Trophoblast cell (in vitro differentiated cells and primary cell): ENCODE data around the gene GABRG3.

Experiments
- DNase-seq, 2 donors: peaks; one replicate each; pipeline ENCODE4 v3.0.0-alpha.2; 2016
- H2AFZ ChIP-seq: 2 replicates; pipeline ENCODE4 v1.6.1; 2013; ENCODE audit warnings: low read length, moderate library complexity, mild to moderate bottlenecking; ENCODE audit not compliant: insufficient read depth, poor library complexity
- H2AK5ac ChIP-seq: 2 replicates; pipeline ENCODE4 v1.6.1; 2013; ENCODE audit warnings: mild to moderate bottlenecking, low read length
- H2BK120ac ChIP-seq: 2 replicates; pipeline ENCODE4 v1.6.1; 2013; ENCODE audit warnings: low read length, mild to moderate bottlenecking, moderate library complexity; ENCODE audit not compliant: insufficient read depth, poor library complexity
- H2BK12ac ChIP-seq: 2 replicates; pipeline ENCODE4 v1.6.1; 2013; ENCODE audit warnings: mild to moderate bottlenecking, low read length, moderate library complexity
- H2BK5ac ChIP-seq: 2 replicates; pipeline ENCODE4 v1.6.1; 2013; ENCODE audit warnings: low read length, low read depth, moderate library complexity, mild to moderate bottlenecking; ENCODE audit not compliant: poor library complexity
- H3K14ac ChIP-seq: 2 replicates; pipeline ENCODE4 v1.6.1; 2013; ENCODE audit warnings: mild to moderate bottlenecking, low read length
- H3K18ac ChIP-seq: 2 replicates; pipeline ENCODE4 v1.6.1; 2013; ENCODE audit warnings: mild to moderate bottlenecking, low read length
- H3K23ac ChIP-seq: 2 replicates; pipeline ENCODE4 v1.6.1; 2013; ENCODE audit warnings: low read length
- H3K27ac ChIP-seq: 2 replicates; pipeline ENCODE4 v1.5.1; 2013; ENCODE audit warnings: low read depth, mild to moderate bottlenecking, inconsistent platforms, low read length, moderate library complexity
- H3K27me3 ChIP-seq: 2 replicates; pipeline ENCODE4 v1.6.1; 2013; ENCODE audit warnings: inconsistent platforms, mild to moderate bottlenecking, low read length, moderate library complexity; ENCODE audit not compliant: insufficient read depth
- H3K36me3 ChIP-seq, 2 experiments: 1 replicate in 1 of 2; 2 replicates in 1 of 2; pipeline ENCODE4 v1.6.1; 2013; ENCODE audit warnings: low read length in 2 of 2, mild to moderate bottlenecking in 2 of 2, moderate library complexity in 1 of 2; ENCODE audit not compliant: insufficient read depth in 2 of 2, control insufficient read depth in 1 of 2
- H3K4ac ChIP-seq: 2 replicates; pipeline ENCODE4 v1.6.1; 2013; ENCODE audit warnings: low read depth, mild to moderate bottlenecking, low read length, moderate library complexity
- H3K4me1 ChIP-seq, 2 experiments: 1 replicate in 1 of 2; 2 replicates in 1 of 2; pipeline ENCODE4 v1.6.1; 2013; ENCODE audit warnings: low read length in 2 of 2, mild to moderate bottlenecking in 2 of 2, moderate library complexity in 1 of 2; ENCODE audit not compliant: insufficient read depth in 2 of 2, control insufficient read depth in 1 of 2
- H3K4me2 ChIP-seq: 2 replicates; pipeline ENCODE4 v1.6.1; 2013; ENCODE audit warnings: inconsistent platforms, mild to moderate bottlenecking, low read length, moderate library complexity
- H3K4me3 ChIP-seq: 2 replicates; pipeline ENCODE4 v1.5.1; 2013; ENCODE audit warnings: mild to moderate bottlenecking, low read depth, low read length, inconsistent platforms
- H3K79me1 ChIP-seq: one replicate; pipeline ENCODE4 v1.6.1; 2013; ENCODE audit warnings: low read length
- H3K79me2 ChIP-seq: 2 replicates; pipeline ENCODE4 v1.6.1; 2013; ENCODE audit warnings: low read length, mild to moderate bottlenecking; ENCODE audit not compliant: control insufficient read depth, insufficient read depth, poor library complexity
- H3K9ac ChIP-seq: 2 replicates; pipeline ENCODE4 v1.6.1; 2013; ENCODE audit warnings: mild to moderate bottlenecking, low read length
- H3K9me3 ChIP-seq: 2 replicates; pipeline ENCODE4 v1.6.1; 2013; ENCODE audit warnings: low read depth, mild to moderate bottlenecking, control low read depth, inconsistent platforms, low read length; ENCODE audit not compliant: insufficient read depth
- H4K12ac ChIP-seq: 2 replicates; pipeline ENCODE4 v1.6.1; 2013; ENCODE audit warnings: low read depth, mild to moderate bottlenecking, low read length, moderate library complexity
- H4K8ac ChIP-seq: 2 replicates; pipeline ENCODE4 v1.6.1; 2013; ENCODE audit warnings: low read depth, mild to moderate bottlenecking, low read length, moderate library complexity
- H4K91ac ChIP-seq: one replicate; pipeline ENCODE4 v1.6.1; 2013; ENCODE audit warnings: low read depth, mild to moderate bottlenecking, low read length, moderate library complexity
- WGBS: extraction: QIAGEN DNeasy Blood & Tissue Kit; methylation state at CpG from one replicate; pipeline ENCODE4 v1.1.7; 2013; ENCODE audit warnings: missing lambda C conversion rate; ENCODE audit not compliant: insufficient read length, insufficient coverage; ENCODE audit errors: extremely low coverage; 5-methylcytosine and 5-hydroxymethylcytosine counted together

Gene GABRG3

GRCh38 chr15:27475395-27475794 is 504.4 kb downstream of the GABRG3 start:
- no peak overlapping the region for H3K18ac ChIP-seq
- H3K27ac ChIP-seq: no peak overlapping the region
- H3K9me3 ChIP-seq: peaks cover 4% of the 10 kb centered on the region
- no peak overlapping the region for H2BK12ac ChIP-seq
- no CpG with 5 or more reads among the region's 4 CpGs for WGBS
- no peaks in the 10 kb centered on the region for H3K4me1 ChIP-seq
- no peaks in the 10 kb centered on the region for H3K36me3 ChIP-seq
- H4K91ac ChIP-seq: no peak overlapping the region
- H4K12ac ChIP-seq: no peak overlapping the region
- H2AFZ ChIP-seq: no peak overlapping the region
- no peak overlapping the region for H2AK5ac ChIP-seq
- H3K14ac ChIP-seq: no peak overlapping the region
- no peaks in the 10 kb centered on the region for H3K27me3 ChIP-seq
- H3K4ac ChIP-seq: no peak overlapping the region
- H3K9ac ChIP-seq: no peak overlapping the region
- no peak overlapping the region for H4K8ac ChIP-seq
- no peak overlapping the region for H2BK120ac ChIP-seq
- no peak overlapping the region for H3K4me3 ChIP-seq
- no peak overlapping the region for H2BK5ac ChIP-seq
- no peak for DNase-seq
- no peak overlapping the region for H3K4me2 ChIP-seq
- no peak overlapping the region for H3K23ac ChIP-seq
- H3K79me1 ChIP-seq: no peaks in the 10 kb centered on the region
- H3K79me2 ChIP-seq: no peaks in the 10 kb centered on the region

- H3K27ac ChIP-seq: no peak overlapping the region
- H3K4ac ChIP-seq: no peak overlapping the region
- H4K12ac ChIP-seq: no peak overlapping the region
- H3K14ac ChIP-seq: no peak overlapping the region
- no peak overlapping the region for H2BK120ac ChIP-seq
- peaks cover 4% of the 10 kb centered on the region for H3K9me3 ChIP-seq
- H3K9ac ChIP-seq: no peak overlapping the region
- no peak overlapping the region for H3K23ac ChIP-seq
- no peak overlapping the region for H2AK5ac ChIP-seq
- H3K79me1 ChIP-seq: no peaks in the 10 kb centered on the region
- no peak overlapping the region for H2AFZ ChIP-seq
- no peaks in the 10 kb centered on the region for H3K27me3 ChIP-seq
- no peak overlapping the region for H4K91ac ChIP-seq
- no peaks in the 10 kb centered on the region for H3K79me2 ChIP-seq
- no peaks in the 10 kb centered on the region for H3K4me1 ChIP-seq
- no peak overlapping the region for H3K4me3 ChIP-seq
- DNase-seq: no peak
- H3K36me3 ChIP-seq: no peaks in the 10 kb centered on the region
- H4K8ac ChIP-seq: no peak overlapping the region
- H3K4me2 ChIP-seq: no peak overlapping the region
- no peak overlapping the region for H2BK12ac ChIP-seq
- H3K18ac ChIP-seq: no peak overlapping the region
- no peak overlapping the region for H2BK5ac ChIP-seq
- no CpG with 5 or more reads among the region's 4 CpGs for WGBS
Measured at GRCh38 chr15:27479296-27480140, 508.5 kb downstream of the GABRG3 start.

GRCh38 chr15:27480141-27480530 is 509.2 kb downstream of the GABRG3 start:
- H3K4me2 ChIP-seq: no peak overlapping the region
- H3K27me3 ChIP-seq: no peaks in the 10 kb centered on the region
- WGBS: no CpG with 5 or more reads among the region's 5 CpGs
- H4K12ac ChIP-seq: no peak overlapping the region
- no peak overlapping the region for H2AFZ ChIP-seq
- H3K14ac ChIP-seq: no peak overlapping the region
- no peak for DNase-seq
- H3K4ac ChIP-seq: no peak overlapping the region
- no peak overlapping the region for H4K91ac ChIP-seq
- no peak overlapping the region for H2BK120ac ChIP-seq
- no peaks in the 10 kb centered on the region for H3K36me3 ChIP-seq
- H2BK12ac ChIP-seq: no peak overlapping the region
- no peak overlapping the region for H3K23ac ChIP-seq
- no peak overlapping the region for H3K9ac ChIP-seq
- peaks cover 4% of the 10 kb centered on the region for H3K9me3 ChIP-seq
- no peak overlapping the region for H3K4me3 ChIP-seq
- H2AK5ac ChIP-seq: no peak overlapping the region
- no peak overlapping the region for H3K18ac ChIP-seq
- no peak overlapping the region for H2BK5ac ChIP-seq
- H3K27ac ChIP-seq: no peak overlapping the region
- no peak overlapping the region for H4K8ac ChIP-seq
- H3K79me2 ChIP-seq: no peaks in the 10 kb centered on the region
- no peaks in the 10 kb centered on the region for H3K4me1 ChIP-seq
- no peaks in the 10 kb centered on the region for H3K79me1 ChIP-seq

- H3K4ac ChIP-seq: no peak overlapping the region
- H3K4me1 ChIP-seq: no peaks in the 10 kb centered on the region
- no peaks in the 10 kb centered on the region for H3K36me3 ChIP-seq
- H4K12ac ChIP-seq: no peak overlapping the region
- no peaks in the 10 kb centered on the region for H3K27me3 ChIP-seq
- DNase-seq: no peak
- no CpG with 5 or more reads among the region's 3 CpGs for WGBS
- no peak overlapping the region for H3K4me2 ChIP-seq
- no peak overlapping the region for H3K18ac ChIP-seq
- no peak overlapping the region for H3K27ac ChIP-seq
- H2AK5ac ChIP-seq: no peak overlapping the region
- H3K14ac ChIP-seq: no peak overlapping the region
- H2AFZ ChIP-seq: no peak overlapping the region
- H3K9ac ChIP-seq: no peak overlapping the region
- no peak overlapping the region for H4K8ac ChIP-seq
- H3K9me3 ChIP-seq: peaks cover 4% of the 10 kb centered on the region
- no peak overlapping the region for H2BK12ac ChIP-seq
- no peak overlapping the region for H4K91ac ChIP-seq
- H3K4me3 ChIP-seq: no peak overlapping the region
- no peak overlapping the region for H2BK5ac ChIP-seq
- H3K23ac ChIP-seq: no peak overlapping the region
- H3K79me1 ChIP-seq: no peaks in the 10 kb centered on the region
- H3K79me2 ChIP-seq: no peaks in the 10 kb centered on the region
- H2BK120ac ChIP-seq: no peak overlapping the region
Measured at GRCh38 chr15:27480642-27481041, 509.7 kb downstream of the GABRG3 start.
